Measurements from ENCODE around the gene NLGN4X.

DNA sequence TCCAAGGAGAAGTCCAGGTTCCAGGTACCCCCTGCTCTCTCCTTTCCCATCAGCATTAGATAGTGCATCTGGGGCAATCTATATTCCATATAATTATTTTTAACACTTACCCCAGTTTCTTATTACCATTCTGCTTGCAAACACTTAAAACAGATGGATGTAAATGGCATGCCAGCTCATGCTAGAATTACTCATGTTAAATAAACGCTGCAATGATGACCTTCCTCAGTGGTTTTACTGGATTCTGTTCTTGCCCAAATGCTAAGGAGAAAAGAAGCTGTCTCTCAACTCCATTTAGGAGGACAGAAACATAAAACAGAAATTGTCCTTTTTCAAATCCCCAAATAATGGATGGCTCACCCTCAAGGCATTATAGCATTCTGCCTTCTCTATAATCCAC is 161.1 kb downstream of the NLGN4X start:
- TF ChIP-seq, protein P1, sequence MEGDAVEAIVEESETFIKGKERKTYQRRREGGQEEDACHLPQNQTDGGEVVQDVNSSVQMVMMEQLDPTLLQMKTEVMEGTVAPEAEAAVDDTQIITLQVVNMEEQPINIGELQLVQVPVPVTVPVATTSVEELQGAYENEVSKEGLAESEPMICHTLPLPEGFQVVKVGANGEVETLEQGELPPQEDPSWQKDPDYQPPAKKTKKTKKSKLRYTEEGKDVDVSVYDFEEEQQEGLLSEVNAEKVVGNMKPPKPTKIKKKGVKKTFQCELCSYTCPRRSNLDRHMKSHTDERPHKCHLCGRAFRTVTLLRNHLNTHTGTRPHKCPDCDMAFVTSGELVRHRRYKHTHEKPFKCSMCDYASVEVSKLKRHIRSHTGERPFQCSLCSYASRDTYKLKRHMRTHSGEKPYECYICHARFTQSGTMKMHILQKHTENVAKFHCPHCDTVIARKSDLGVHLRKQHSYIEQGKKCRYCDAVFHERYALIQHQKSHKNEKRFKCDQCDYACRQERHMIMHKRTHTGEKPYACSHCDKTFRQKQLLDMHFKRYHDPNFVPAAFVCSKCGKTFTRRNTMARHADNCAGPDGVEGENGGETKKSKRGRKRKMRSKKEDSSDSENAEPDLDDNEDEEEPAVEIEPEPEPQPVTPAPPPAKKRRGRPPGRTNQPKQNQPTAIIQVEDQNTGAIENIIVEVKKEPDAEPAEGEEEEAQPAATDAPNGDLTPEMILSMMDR (IDR thresholded peaks at IDR 0.05) = no peak
- TF ChIP-seq EP300 (IDR thresholded peaks at IDR 0.05) (no peak), POLR2A (IDR thresholded peaks at IDR 0.05; ENCODE audit: low read depth) (no peak), POLR2AphosphoS5 (IDR thresholded peaks at IDR 0.05) (no peak)
